22Rv1 (cell line): ENCODE results near the gene ZBTB7C.

Source experiments
- H3K27ac ChIP-seq: fragments of 450-650 bp; 2 replicates; pipeline ENCODE4 v1.5.1; 2017
- ZFX ChIP-seq: fragments of 450-650 bp; IDR thresholded peaks from 2 replicates; pipeline ENCODE4 v1.6.1; 2017; ENCODE audit warnings: antibody characterized with exemption, borderline replicate concordance
- TF ChIP-seq, protein P1 (sequence below): fragments of 450-650 bp; IDR thresholded peaks from 2 replicates; pipeline ENCODE4 v1.5.1; 2017; ENCODE audit warnings: mild to moderate bottlenecking

Gene ZBTB7C

DNA sequence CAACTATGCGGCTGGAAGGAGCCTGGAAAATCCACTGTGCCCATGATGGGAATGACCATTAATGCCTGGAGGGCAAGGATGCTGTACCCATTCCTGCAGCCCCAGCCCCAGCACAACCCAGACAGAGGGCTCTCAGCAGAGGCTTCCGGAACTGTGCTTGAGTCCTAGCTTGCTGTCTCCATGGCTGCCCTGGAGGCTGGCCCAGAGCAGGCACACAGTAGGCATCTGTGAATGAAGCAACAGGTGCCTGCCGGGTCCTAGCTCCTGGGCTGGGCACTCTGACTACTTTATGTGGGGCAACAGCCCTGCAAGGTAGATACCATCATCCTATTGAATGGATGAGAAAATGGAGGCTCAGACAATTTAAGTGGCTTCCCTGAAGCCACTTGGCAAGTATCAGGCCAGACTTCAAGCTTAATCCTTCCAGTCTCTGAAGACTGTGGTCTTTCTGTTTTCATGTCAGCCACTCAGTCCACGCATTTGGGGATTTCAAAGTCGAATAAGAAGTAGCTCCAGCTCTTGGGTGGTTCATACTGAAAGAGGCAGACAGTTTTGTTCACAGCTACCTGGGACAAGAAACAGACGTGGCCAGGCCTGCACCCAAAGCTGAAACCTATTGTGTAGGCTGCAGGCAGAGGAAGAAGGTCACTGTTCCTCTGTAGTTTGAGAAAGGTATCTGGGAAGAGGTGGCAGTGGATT is 237.5 kb downstream of the ZBTB7C start:
- no peak for TF ChIP-seq ZFX
- TF ChIP-seq, protein P1, sequence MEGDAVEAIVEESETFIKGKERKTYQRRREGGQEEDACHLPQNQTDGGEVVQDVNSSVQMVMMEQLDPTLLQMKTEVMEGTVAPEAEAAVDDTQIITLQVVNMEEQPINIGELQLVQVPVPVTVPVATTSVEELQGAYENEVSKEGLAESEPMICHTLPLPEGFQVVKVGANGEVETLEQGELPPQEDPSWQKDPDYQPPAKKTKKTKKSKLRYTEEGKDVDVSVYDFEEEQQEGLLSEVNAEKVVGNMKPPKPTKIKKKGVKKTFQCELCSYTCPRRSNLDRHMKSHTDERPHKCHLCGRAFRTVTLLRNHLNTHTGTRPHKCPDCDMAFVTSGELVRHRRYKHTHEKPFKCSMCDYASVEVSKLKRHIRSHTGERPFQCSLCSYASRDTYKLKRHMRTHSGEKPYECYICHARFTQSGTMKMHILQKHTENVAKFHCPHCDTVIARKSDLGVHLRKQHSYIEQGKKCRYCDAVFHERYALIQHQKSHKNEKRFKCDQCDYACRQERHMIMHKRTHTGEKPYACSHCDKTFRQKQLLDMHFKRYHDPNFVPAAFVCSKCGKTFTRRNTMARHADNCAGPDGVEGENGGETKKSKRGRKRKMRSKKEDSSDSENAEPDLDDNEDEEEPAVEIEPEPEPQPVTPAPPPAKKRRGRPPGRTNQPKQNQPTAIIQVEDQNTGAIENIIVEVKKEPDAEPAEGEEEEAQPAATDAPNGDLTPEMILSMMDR = no peak
- H3K27ac ChIP-seq = no peak overlapping the region

DNA sequence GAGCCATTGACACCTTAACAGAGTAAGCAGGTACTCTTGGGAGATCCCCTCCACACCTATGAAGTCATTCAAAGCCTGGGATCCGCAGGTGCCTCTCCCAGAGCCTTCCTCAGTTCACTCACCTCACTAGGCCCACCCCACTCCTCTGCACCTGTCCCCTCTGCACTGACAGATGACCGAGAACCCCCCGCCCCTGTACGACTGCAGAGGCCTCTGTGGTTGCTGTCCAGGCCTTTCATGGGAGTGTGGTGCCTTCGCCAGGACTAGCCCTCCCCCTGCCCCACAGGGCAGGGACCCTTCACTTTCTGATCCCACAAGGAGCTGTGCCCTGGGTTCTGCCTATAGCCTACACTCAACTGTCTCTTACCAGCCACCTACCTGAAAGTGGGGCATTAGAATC is 238.5 kb downstream of the ZBTB7C start:
- TF ChIP-seq, protein P1 = no peak
- no peak for TF ChIP-seq ZFX
- H3K27ac ChIP-seq = no peak overlapping the region

DNA sequence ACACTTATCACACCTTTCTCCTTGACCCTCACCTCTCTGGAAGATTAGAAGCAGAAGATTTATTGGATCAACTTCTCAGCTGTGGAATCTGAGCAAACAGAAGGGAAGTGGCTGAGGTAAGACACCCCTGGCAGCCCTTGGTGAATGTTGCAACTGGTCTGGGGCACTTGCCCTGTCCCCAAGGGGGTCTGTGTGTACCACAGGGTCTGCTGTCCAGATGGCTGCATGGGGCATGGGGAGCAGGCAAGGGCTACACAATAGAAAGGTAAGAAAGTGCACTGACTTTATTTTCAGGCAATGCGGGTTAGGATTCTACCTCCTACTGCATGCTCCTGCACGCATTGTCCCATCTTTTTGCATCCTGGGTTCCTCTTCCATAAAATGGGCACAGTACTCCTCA is 240.3 kb downstream of the ZBTB7C start:
- H3K27ac ChIP-seq = no peak overlapping the region
- TF ChIP-seq, protein P1 = no peak
- no peak for TF ChIP-seq ZFX

- TF ChIP-seq ZFX = no peak
- TF ChIP-seq, protein P1 = no peak
- H3K27ac ChIP-seq = no peak overlapping the region
Observed at GRCh38 chr18:48167897-48168253, 241.3 kb downstream of the ZBTB7C start.

DNA sequence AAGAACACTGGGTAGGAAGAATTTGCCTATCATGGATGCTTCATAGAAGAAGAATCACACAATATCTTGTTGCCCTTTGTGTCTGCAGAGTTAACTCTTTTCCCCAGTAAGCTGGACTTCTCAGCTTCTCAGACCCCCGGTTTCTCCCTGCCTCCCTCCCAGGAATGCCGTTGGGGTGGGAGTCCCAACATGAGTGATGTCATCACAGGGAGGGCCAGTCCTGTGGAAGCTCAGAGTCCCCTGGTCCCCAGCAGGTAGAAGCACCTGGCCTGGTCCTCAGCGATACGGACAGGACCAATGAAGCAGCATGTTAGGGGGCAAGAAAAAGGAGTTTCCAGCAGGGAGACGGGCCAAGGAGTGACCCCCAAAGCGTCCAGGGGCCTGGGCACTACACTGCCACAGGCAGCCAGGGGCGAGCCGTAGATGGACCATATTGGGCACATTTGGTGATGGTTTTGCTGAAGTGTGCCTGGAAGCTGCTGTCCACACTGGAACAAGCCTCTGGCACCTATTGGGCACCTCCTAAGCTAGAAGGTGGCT is 242.8 kb downstream of the ZBTB7C start:
- TF ChIP-seq ZFX = no peak
- TF ChIP-seq, protein P1 = no peak
- H3K27ac ChIP-seq = no peak overlapping the region

- no peak overlapping the region for H3K27ac ChIP-seq
- TF ChIP-seq, protein P1 = no peak
- no peak for TF ChIP-seq ZFX
Observed at GRCh38 chr18:48165111-48165866, 243.9 kb downstream of the ZBTB7C start.

GRCh38 chr18:48164701-48165100 is 244.5 kb downstream of the ZBTB7C start:
- no peak for TF ChIP-seq ZFX
- TF ChIP-seq, protein P1 = no peak
- H3K27ac ChIP-seq = no peak overlapping the region
